ENCODE measurements around the gene TMEM38B. TPM values are rescaled to one million over a fixed set of nuclear protein-coding genes. Genes with fewer than 3 reads are reported as not detected.

The TMEM38B gene
- total RNA-seq, 4 donors from 2014 or later = 4.4 to 24.3 (median 17.1) TPM

DNA sequence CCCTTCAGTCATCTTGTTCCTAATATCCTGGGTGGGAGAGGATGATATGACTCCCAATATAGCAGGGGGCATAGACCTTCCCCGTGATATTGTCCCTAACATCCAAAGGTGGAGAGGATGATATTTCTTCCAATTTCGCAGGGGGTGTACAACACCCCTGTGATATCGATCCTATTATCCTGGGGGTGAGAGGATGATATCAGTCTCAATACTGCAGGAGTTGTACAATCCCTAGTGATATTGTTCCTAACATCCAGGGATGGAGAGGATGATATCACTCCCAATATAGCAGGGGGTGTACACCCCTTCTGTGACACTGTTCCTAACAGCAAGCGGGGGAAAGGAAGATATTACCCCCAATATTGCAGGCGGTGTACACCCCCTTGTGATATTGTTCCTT is 122.6 kb downstream of the TMEM38B start:
- no peak for DNase-seq
- Histone ChIP-seq H3K4me3 (no peak overlapping the region), H3K27ac (no peak overlapping the region), H3K9me3 (peaks cover 0 to 2% of the 10 kb centered on the region in 2 donors), H3K27me3 (no peaks in the 10 kb centered on the region), H3K36me3 (no peaks in the 10 kb centered on the region), H3K4me1 (no peaks in the 10 kb centered on the region)
- TF ChIP-seq CTCF (IDR thresholded peaks at IDR 0.05) = no peak
- TF ChIP-seq POLR2A (IDR thresholded peaks at IDR 0.05) = no peak
- intact Hi-C loops (cut with DNase I; ENCODE audit: low total_unique reads) = no loop called here

- no peaks in the 10 kb centered on the region for H3K4me1 ChIP-seq
- DNase-seq = no peak
- no peak overlapping the region for H3K27ac ChIP-seq
- no peak overlapping the region for H3K4me3 ChIP-seq
- peaks cover 0 to 16% of the 10 kb centered on the region in 2 donors for H3K9me3 ChIP-seq
- TF ChIP-seq POLR2A (IDR thresholded peaks at IDR 0.05) = no peak
- TF ChIP-seq CTCF (IDR thresholded peaks at IDR 0.05) = no peak
- H3K27me3 ChIP-seq = no peaks in the 10 kb centered on the region
- intact Hi-C loops (cut with DNase I; ENCODE audit: low total_unique reads) = no loop called here
- H3K36me3 ChIP-seq = no peaks in the 10 kb centered on the region
Measured at GRCh38 chr9:105818903-105819302, 124.6 kb downstream of the TMEM38B start.

- Histone ChIP-seq H3K4me3 (no peak overlapping the region), H3K36me3 (no peaks in the 10 kb centered on the region), H3K27ac (no peak overlapping the region), H3K9me3 (peaks cover 0 to 16% of the 10 kb centered on the region in 2 donors), H3K27me3 (no peaks in the 10 kb centered on the region), H3K4me1 (no peaks in the 10 kb centered on the region)
- TF ChIP-seq CTCF (IDR thresholded peaks at IDR 0.05) = no peak
- no peak for TF ChIP-seq POLR2A (IDR thresholded peaks at IDR 0.05)
- DNase-seq = no peak
- intact Hi-C loops (cut with DNase I; ENCODE audit: low total_unique reads) = no loop called here
Measured at GRCh38 chr9:105822814-105823213, 128.5 kb downstream of the TMEM38B start.

Other genes starting within 250 kb of the TMEM38B start
- gene FSD1L, start 246.5 kb upstream of the TMEM38B start, total RNA-seq = 10 to 100 TPM in 1 of 4 donors, 1 to 10 TPM in 3; 1.8 to 19.1 (median 8.3) TPM
- 10 to 100 TPM in 3 of 4 donors, 1 to 10 TPM in 1; 2.6 to 39.1 (median 12.7) TPM for gene FKTN, start 136.4 kb upstream of the TMEM38B start, total RNA-seq
- gene TAL2, start 32.1 kb upstream of the TMEM38B start, total RNA-seq = under 1 TPM in 1 of 4 donors, not detected in 3; 0.55 TPM